Stimulated activated CD8-positive, alpha-beta memory T cell treated with anti-CD3 and anti-CD28 coated beads, Interleukin-15, amount 100 ng/mL, for 1 hour (primary cell): ENCODE data around the gene ALAS1.
"Not testable (repeated sequence)": the region's sequence is repeated elsewhere in the genome, so short reads cannot be mapped to it uniquely, and the experiment has no call there.

Experiments used
- DNase-seq: peaks from one replicate; pipeline ENCODE4 v3.0.0-alpha.2; 2020; ENCODE audit warnings: low read depth

The ALAS1 gene

GRCh38 chr3:52176951-52177700 lies 20.8 kb upstream of the ALAS1 start:
- DNase-seq: no peak

- DNase-seq: no peak
Measured at GRCh38 chr3:52177701-52178042, 20.3 kb upstream of the ALAS1 start.

DNA sequence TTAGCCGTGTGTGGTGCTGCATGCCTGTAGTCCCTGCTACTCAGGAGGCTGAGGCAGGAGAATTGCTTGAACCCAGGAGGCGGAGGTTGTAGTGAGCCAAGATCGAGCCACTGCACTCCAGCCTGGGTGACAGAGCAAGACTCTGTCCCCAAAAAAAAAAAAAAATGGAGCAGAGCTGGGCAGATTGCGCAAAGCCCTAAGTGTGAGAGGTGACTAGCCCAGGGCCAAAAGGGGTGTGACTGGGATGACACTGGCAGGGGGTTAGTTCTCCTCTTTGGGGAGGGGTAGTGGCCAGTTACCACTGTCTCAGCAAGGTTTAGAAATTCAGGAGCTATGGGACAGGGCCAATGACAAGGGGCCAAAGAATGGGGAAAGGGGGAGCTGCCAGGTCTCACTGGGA lies 19.8 kb upstream of the ALAS1 start:
- not testable (repeated sequence) for DNase-seq

- DNase-seq: no peak
Measured at GRCh38 chr3:52178537-52178936, 19.4 kb upstream of the ALAS1 start.

- DNase-seq: no peak
Measured at GRCh38 chr3:52181543-52181942, 16.4 kb upstream of the ALAS1 start.

- DNase-seq: no peak
Measured at GRCh38 chr3:52182196-52182595, 15.8 kb upstream of the ALAS1 start.

- DNase-seq: no peak
Measured at GRCh38 chr3:52182691-52183090, 15.3 kb upstream of the ALAS1 start.

DNA sequence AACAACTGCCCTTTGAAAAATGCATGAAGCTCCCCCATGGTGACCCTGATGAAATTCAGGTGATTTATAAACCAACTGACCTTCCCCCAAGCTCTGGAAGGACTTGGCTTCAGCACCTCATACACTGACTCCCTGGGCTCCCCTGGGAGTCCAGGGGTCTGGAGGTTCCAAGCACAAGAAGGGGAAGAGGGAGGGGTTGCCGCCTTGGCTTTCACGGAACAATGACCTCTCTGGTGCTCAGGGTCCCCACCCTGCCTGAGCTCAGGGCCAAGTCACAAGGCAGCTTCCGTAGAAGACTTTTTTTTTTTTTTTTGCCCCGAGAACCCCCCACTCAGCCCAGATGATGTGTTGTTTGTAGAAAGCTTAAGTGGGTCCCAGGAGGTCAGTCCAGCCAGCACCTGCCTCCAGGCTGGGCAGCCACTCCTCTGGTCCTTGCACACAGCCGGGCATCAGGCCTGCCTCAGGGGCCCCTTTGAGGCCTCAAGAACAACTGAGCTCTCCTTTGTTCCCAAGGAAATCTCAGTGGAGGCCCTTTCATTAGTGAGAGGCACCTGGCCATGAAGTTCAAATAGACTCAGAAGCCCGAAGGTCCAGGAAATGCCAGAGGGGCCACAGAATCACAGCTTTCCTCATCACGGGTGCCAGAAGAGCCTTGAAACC lies 14.0 kb upstream of the ALAS1 start:
- DNase-seq: no peak

- no peak for DNase-seq
Measured at GRCh38 chr3:52184690-52185089, 13.3 kb upstream of the ALAS1 start.

DNA sequence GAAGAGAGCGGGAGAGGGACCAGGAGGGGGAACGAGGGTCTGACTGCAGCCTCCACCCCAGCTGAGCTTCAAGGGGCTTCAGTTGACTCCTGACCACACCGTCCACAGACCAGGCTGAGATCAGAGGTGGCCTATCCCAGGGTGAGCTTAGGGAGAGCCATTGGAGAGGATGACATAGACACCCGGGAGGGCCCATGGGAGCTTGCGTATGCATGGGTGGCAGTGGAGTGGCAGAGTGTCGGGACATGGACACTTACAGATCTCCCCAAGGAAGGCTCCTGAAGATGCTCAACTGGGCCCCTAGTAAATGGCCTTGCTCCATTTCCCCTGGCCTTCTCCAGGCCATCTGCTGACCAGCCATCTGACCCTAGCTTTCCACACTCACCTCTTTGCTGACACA lies 12.6 kb upstream of the ALAS1 start:
- no peak for DNase-seq

DNA sequence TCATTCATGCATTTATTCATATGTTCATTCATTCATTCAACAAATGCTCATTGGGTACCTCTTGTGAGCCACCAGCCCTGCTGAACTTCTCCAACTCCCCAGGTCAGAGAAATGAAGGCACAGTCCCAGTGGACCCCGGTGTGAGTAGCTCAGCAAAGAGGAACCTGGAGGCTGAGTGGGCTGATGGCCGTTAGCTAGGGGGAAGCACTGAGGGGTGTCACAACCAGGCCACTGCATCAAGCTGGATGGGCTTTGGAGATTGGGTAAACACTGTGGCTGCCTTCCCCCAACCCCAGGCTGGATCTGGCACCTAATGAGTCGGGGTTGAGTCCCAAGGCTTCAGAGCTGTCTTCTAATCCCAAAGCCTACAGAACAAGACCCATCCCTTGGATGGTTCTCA lies 12.1 kb upstream of the ALAS1 start:
- DNase-seq: no peak

GRCh38 chr3:52186729-52187128 lies 11.2 kb upstream of the ALAS1 start:
- DNase-seq: no peak

DNA sequence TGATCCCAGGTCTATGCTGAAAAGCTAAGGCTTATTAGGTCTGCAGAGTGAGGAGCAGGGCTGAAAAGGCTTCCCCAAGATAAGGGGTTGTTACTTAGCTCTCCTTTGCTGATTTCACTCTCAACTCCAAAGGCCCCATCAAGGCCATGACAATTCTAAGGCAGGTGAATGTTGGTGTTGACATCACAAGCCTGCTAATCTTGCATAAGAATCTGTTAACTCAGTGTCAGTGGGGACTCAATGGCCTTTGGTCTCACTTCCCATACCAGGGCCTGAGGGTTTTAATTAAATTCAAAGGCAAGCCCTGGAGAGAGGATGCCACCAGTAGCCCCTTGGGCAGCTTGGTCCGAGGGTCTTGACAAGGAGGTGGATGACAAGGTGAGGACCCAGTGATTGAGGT lies 9.4 kb upstream of the ALAS1 start:
- no peak for DNase-seq

DNA sequence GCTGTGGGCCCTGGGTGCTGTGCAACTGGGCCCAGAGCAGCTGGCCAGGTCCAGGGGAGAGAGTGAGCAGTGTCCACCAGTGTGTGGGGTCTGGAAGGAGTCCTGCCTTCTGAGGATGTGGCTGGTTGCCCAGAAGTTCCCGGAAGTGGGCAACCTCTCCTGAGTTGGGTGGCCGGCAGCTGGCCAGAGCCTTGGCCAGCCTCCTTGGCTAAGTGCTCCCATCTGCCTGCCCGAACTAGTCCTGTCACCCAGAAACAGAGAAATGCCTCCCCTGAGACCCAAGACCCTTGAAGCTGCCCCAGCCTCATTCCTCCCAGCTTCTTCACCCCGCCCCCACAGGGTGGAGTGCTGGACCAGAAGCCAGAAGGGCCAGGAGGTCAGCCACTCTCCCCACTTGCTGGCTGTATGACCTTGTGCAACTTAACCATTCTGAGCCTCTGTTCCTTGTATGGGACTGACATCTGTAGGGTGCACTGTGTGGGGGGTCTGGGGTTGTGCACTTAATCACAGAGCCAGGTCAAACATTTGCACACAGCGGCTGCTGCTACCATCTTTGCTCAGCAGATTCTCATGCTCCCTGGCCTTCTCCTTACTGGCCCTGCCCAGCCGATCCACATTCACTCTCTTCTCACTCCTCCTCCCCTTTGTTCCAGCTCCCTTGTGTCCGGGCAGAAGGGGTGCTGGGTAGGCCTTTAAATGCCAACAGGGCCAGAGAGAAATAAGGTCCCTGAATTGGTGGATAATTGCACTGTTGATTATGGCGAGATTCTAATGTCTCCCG lies 7.5 kb upstream of the ALAS1 start:
- no peak for DNase-seq

DNA sequence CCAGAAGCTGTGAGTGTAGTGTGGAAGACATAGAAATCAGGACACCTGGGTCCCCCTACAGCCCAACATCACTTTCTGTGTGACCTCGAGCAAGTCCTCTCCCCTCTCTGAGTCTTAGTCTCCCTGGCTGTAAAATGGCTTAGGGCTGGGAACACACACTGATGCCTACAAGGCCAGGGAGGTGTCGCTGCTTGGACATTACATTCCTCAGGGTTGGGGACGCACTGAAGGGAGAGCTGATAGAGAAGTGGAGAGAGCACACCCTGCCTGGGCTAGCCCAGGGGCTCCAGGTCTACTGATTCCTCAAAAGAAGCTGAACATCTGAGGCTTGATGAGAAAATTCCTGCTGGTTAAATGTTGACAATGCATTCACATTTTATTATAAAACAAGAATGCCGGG lies 6.3 kb upstream of the ALAS1 start:
- no peak for DNase-seq

DNA sequence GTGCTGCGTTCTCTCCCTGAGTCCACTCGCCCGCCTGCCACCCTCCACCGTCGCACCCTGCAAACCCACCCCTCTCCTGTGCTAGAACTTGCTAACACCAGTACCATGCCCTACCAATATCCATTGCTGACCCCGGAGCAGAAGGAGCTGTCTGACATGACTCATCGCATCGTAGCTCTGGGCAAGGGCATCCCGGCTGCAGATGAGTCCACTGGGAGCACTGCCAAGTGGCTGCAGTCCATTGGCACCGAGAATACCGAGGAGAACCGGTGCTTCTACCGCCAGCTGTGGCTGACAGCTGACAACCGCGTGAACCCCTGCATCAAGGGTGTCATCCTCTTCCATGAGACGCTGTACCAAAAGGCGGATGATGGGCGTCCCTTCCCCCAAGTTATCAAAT lies 4.9 kb upstream of the ALAS1 start:
- no peak for DNase-seq

- no peak for DNase-seq
Measured at GRCh38 chr3:52194485-52195290, 3.3 kb upstream of the ALAS1 start.

GRCh38 chr3:52195291-52195597 lies 2.7 kb upstream of the ALAS1 start:
- no peak for DNase-seq

DNA sequence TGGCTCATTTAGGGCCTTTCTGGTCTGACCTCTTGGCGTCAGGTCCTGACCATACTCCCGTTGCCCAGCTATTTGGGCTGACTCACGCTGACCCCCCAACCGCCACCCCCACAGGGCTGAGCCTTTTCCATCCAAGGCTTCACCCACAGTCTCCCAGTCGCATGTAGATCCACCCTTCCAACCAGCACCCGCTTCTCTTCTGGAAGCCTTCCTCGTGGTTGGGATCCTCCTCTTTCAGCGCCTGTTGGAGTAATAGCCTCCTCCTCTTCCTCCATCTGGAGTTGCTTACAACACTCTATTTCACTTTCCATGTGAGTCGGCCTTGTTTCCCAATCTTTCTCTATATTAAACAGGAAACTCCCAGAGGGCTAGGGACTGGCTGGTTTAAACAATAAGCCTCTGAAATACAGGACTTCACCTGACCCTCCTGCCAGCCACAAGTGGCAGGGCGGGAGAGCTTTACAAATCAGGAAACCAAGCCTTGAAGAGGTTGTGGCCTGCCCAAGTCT lies 2.1 kb upstream of the ALAS1 start:
- DNase-seq: no peak

DNA sequence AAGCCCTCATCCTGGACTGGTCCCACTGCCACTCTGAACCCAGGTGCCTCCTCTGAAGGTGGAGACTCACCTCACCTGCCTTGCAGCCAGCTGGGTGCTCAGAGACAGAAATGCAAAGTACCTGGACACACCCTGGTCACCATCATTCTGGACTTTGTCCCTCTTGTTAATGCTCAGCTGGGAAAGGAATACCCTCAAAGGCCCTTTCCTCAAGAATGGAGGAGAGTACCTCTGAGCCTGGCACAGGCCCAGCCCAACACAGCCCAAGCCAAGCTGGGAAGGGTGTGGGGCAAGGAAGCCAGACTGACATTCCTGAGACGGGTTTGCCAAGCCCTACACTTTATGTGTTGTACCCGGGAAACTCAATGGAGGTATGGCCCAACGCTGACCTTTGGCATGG lies 983 bp upstream of the ALAS1 start:
- no peak for DNase-seq

- no peak for DNase-seq
Measured at GRCh38 chr3:52197499-52197841, 490 bp upstream of the ALAS1 start.
